ENCODE data around the gene YTHDF2. TPM values are rescaled to one million over a fixed set of nuclear protein-coding genes. Genes with fewer than 3 reads are reported as not detected.

The YTHDF2 gene
- total RNA-seq, 1 experiment from 2014 or later = 117 TPM

DNA sequence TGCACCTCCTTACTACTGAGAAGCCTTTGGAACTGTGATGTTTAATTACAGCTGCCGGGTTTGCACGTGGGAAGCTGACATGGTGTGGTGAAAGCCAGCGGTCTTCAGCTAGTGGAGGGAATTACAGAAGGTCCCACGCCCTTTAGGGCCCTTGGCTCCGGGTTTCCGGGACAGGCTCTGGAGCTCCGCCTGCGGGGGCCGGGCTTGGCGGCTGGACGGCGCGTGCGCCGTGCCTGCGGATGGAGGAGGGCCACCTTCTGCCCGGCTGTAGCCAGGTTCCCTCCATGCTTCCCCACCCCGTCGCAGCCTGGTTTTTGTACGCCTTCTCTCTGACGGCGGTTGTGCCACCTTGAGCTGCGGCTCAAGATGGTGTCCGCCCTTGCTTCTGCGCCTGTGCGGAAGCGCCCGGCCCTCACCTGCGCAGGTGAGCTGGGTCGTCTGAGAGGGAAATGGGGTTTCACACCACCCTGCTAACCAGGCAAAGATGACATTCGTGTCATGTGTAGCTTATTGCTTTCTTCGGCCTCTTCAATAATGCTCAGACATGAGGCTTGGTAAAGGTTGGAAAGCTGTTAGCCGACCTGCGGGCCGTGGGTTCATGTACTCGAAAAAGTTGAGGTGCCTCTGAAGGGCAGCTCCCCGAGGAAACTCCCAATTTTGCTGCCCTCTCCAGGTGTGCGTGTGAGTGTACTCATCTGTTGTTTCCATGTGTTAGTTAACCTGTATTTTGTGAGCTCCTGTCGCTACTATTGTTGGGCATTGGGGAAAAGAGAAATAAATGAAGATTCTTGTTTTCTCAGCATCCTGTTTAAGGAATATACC, 38.6 kb downstream of the YTHDF2 start:
- Mint-ChIP-seq H3K27me3 (ENCODE audit: unreplicated experiment) (no peaks in the 10 kb centered on the region), H3K36me3 (ENCODE audit: insufficient read depth, unreplicated experiment) (peaks cover 12% of the 10 kb centered on the region), H3K27ac (ENCODE audit: unreplicated experiment) (no peak overlapping the region), H3K9me3 (ENCODE audit: low read depth, unreplicated experiment) (no peaks in the 10 kb centered on the region), H3K4me3 (ENCODE audit: low read depth, unreplicated experiment) (peak overlapping the region; percentile 60), H3K4me1 (ENCODE audit: low read depth, unreplicated experiment) (no peaks in the 10 kb centered on the region)
- TF ChIP-seq, protein P1, sequence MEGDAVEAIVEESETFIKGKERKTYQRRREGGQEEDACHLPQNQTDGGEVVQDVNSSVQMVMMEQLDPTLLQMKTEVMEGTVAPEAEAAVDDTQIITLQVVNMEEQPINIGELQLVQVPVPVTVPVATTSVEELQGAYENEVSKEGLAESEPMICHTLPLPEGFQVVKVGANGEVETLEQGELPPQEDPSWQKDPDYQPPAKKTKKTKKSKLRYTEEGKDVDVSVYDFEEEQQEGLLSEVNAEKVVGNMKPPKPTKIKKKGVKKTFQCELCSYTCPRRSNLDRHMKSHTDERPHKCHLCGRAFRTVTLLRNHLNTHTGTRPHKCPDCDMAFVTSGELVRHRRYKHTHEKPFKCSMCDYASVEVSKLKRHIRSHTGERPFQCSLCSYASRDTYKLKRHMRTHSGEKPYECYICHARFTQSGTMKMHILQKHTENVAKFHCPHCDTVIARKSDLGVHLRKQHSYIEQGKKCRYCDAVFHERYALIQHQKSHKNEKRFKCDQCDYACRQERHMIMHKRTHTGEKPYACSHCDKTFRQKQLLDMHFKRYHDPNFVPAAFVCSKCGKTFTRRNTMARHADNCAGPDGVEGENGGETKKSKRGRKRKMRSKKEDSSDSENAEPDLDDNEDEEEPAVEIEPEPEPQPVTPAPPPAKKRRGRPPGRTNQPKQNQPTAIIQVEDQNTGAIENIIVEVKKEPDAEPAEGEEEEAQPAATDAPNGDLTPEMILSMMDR (IDR thresholded peaks at IDR 0.05; ENCODE audit: unreplicated experiment) = no peak
- CTCF ChIA-PET = interaction anchor here (0.6 to 1.3 kb wide), 4 partner anchors 8 to 135 kb away, joined by 3 to 6 read pairs (median 4); no protein-coding TSS in a partner anchor
- intact Hi-C loops (cut with micrococcal nuclease; ENCODE audit: unreplicated experiment) = no loop called here
- peak; percentile 46 for DNase-seq
- BruUV-seq (replicated peaks) = no TSS peak

DNA sequence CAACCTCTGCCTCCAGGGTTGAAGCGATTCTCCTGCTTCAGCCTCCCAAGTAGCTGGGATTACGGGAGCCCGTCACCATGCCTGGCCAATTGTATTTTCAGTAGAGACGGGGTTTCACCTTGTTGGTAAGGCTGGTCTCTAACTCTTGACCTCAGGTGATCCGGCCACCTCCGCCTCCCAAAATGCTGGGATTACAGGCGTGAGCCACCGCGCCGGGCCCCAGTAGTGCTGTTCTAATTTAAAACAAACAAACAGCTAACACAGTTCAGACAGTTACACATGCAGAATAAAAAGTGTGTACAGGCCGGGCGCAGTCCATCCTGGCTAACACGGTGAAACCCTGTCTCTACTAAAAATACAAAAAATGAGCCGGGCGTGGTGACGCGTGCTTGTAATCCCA, 39.6 kb downstream of the YTHDF2 start:
- CTCF ChIA-PET = interaction anchor here (0.7 to 1.6 kb wide), 3 partner anchors 20 to 131 kb away, joined by 3 to 5 read pairs (median 5); no protein-coding TSS in a partner anchor
- no peak for DNase-seq
- TF ChIP-seq, protein P1 (IDR thresholded peaks at IDR 0.05; ENCODE audit: unreplicated experiment) = no peak
- intact Hi-C loops (cut with micrococcal nuclease; ENCODE audit: unreplicated experiment) = no loop called here
- no peak overlapping the region for H3K27ac Mint-ChIP-seq (ENCODE audit: unreplicated experiment)
- no peaks in the 10 kb centered on the region for H3K4me1 Mint-ChIP-seq (ENCODE audit: low read depth, unreplicated experiment)
- H3K27me3 Mint-ChIP-seq (ENCODE audit: unreplicated experiment) = no peaks in the 10 kb centered on the region
- H3K4me3 Mint-ChIP-seq (ENCODE audit: low read depth, unreplicated experiment) = no peak overlapping the region
- peaks cover 5% of the 10 kb centered on the region for H3K36me3 Mint-ChIP-seq (ENCODE audit: insufficient read depth, unreplicated experiment)
- H3K9me3 Mint-ChIP-seq (ENCODE audit: low read depth, unreplicated experiment) = no peaks in the 10 kb centered on the region
- BruUV-seq (replicated peaks) = no TSS peak

DNA sequence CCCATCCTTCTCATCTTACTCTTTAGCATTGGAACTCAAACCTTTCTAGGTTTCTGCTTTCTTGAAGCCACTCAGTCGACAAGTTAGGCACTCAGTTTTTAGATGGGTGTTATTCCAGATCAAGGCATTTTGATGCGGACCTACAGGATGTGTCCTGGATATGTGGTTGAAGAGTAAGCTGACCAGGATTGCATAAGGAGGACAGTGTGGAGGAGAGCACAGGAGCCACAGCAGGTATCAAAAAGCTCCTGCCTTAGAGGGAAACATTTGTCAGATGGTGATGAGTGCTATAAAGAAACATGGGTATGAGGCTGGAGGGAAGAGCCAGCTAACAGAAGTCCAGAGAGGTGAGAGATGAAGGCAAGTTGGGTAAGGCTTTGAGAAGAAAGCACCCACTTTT, 41.3 kb downstream of the YTHDF2 start:
- no TSS peak for BruUV-seq (replicated peaks)
- CTCF ChIA-PET = interaction anchor here (2.5 kb wide), 1 partner anchor 99 kb away, joined by 5 read pairs; no protein-coding TSS in a partner anchor
- Mint-ChIP-seq H3K9me3 (ENCODE audit: low read depth, unreplicated experiment) (no peaks in the 10 kb centered on the region), H3K36me3 (ENCODE audit: insufficient read depth, unreplicated experiment) (no peaks in the 10 kb centered on the region), H3K27me3 (ENCODE audit: unreplicated experiment) (no peaks in the 10 kb centered on the region), H3K27ac (ENCODE audit: unreplicated experiment) (no peak overlapping the region), H3K4me3 (ENCODE audit: low read depth, unreplicated experiment) (no peak overlapping the region), H3K4me1 (ENCODE audit: low read depth, unreplicated experiment) (no peaks in the 10 kb centered on the region)
- TF ChIP-seq, protein P1 (IDR thresholded peaks at IDR 0.05; ENCODE audit: unreplicated experiment) = no peak
- no peak for DNase-seq
- intact Hi-C loops (cut with micrococcal nuclease; ENCODE audit: unreplicated experiment) = no loop called here

GRCh38 chr1:28779751-28780408, 43.1 kb downstream of the YTHDF2 start:
- Mint-ChIP-seq H3K27ac (ENCODE audit: unreplicated experiment) (no peak overlapping the region), H3K4me1 (ENCODE audit: low read depth, unreplicated experiment) (peaks cover 1% of the 10 kb centered on the region), H3K4me3 (ENCODE audit: low read depth, unreplicated experiment) (no peak overlapping the region), H3K9me3 (ENCODE audit: low read depth, unreplicated experiment) (no peaks in the 10 kb centered on the region), H3K27me3 (ENCODE audit: unreplicated experiment) (no peaks in the 10 kb centered on the region), H3K36me3 (ENCODE audit: insufficient read depth, unreplicated experiment) (peaks cover under 1% of the 10 kb centered on the region)
- BruUV-seq (replicated peaks) = no TSS peak
- TF ChIP-seq, protein P1 (IDR thresholded peaks at IDR 0.05; ENCODE audit: unreplicated experiment) = no peak
- intact Hi-C loops (cut with micrococcal nuclease; ENCODE audit: unreplicated experiment) = loop anchor here (10.0 kb wide), 1 partner anchor 425 kb away; no protein-coding TSS in a partner anchor
- CTCF ChIA-PET = interaction anchor here (2.5 kb wide), 1 partner anchor 97 kb away, joined by 5 read pairs; no protein-coding TSS in a partner anchor
- DNase-seq = no peak
